HT1080 (cell line): ENCODE measurements around the gene LBH. TPM values are rescaled to one million over a fixed set of nuclear protein-coding genes. Genes with fewer than 3 reads are reported as not detected.

Source experiments
- DNase-seq: peaks from one replicate; pipeline ENCODE4 v3.0.0-alpha.2; 2015; ENCODE audit warnings: low read depth
- total RNA-seq: library from RNA; depleted of rRNA; stranded (reverse); fragments of >200 nt; shearing (Covaris generic); gene quantifications from 2 replicates; pipeline ENCODE4 v1.2.3, GENCODE V29; 2014

LBH gene
- total RNA-seq, 1 experiment from 2014 or later = 10.1 TPM

DNA sequence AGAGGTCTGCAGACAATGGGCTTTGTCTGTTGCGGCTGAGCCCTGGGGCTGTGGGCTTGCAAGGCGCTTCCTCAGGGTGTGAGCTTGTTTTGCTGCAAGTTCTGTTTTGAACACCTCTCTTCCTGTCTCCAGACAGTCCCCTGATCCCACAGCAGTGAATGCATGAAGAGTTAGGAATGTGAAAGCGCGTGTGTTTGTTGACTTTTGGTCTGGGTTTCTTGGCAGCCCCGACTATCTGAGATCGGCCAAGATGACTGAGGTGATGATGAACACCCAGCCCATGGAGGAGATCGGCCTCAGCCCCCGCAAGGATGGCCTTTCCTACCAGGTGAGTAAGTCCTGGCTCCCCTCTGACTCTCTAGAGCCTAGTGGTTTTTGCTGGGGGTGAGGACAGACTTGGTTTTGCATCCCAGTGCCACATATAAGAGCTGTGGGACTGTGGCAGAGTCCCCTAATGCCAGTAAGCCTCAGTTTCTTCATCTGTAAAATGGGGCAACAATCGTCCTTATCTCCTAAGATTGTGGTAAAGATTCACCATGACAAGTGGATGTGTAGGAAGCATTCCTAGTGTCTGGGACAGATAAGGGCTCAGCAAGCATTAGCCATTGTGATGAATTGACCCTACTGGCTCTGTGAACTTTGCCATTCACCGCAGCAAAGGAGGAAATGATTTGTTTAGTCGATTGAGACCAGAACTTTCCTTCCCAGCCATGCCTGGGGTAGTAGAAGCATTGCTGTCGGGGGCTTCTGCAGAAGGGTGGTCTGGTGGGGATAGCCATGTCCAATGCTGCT lies 3.0 kb downstream of the LBH start:
- DNase-seq = peak; percentile 93

- DNase-seq = peak; percentile 54
Observed at GRCh38 chr2:30235008-30235655, 3.8 kb downstream of the LBH start.

- DNase-seq = no peak
Observed at GRCh38 chr2:30235859-30236535, 4.7 kb downstream of the LBH start.

DNA sequence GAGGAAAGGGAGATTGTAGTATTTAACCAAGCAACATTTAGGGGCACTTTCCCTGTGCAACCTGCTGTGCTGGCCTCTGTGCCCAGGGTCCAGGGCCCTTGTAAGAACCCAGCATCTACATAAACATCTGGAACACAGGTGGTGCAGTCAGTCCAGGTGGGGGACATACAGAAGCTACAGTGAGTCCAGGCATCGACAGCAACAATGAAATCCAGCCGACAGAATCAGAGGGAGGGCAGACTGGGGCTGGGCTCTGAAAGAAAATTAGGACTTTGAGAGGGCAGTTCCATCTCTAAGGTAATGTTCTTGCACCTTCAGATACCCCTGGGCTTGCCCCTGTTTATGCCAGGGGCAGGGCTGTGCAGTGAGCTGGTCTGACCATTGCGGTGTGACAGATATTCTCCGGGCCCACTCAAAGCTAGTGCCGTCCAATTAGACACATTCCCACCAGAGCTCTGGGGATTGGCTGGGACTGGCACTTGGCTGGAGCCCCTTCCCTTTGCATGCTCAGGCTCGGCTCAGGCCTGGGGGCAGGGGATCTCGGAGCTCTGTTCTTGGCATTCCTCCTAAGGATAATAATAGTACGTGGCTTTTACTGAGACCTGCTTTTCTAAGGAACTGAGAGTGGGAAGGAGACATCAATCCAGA lies 5.4 kb downstream of the LBH start:
- no peak for DNase-seq

DNA sequence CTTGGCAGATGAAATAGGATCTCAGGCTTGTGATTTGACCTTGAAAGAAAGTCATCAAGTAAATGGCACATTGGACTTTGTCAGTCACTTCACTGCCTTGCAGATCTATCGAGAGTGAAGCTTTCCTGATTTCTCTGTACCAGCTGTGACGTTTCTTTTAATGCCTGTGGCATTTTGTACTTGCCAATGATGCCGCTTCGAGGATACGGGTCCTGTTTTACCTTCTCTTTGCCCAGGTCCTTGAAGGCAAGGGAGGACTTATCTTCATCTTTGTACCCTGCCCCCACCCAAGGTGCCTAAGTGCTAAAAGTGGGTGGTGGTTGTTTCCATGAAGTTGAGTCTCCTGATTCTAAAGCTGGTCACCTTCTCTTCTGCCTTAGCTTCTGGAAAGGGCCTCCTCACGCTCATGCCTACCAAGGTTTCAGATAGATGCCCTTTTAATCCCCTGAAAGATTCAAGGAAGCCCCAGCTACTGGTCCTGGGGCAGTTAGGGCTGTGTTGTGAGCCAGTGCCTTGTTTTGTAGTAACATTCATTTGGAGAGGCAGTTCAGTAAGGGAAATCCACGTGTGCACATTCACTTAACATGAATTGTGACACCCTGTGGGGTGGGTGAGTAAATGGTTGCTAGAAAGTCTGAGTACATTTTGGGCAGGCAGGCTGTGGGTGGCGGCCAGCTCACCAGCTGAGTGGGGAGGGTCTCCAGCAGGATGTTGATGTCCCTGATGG lies 6.1 kb downstream of the LBH start:
- DNase-seq = no peak

GRCh38 chr2:30237966-30238800 lies 6.8 kb downstream of the LBH start:
- DNase-seq = no peak

DNA sequence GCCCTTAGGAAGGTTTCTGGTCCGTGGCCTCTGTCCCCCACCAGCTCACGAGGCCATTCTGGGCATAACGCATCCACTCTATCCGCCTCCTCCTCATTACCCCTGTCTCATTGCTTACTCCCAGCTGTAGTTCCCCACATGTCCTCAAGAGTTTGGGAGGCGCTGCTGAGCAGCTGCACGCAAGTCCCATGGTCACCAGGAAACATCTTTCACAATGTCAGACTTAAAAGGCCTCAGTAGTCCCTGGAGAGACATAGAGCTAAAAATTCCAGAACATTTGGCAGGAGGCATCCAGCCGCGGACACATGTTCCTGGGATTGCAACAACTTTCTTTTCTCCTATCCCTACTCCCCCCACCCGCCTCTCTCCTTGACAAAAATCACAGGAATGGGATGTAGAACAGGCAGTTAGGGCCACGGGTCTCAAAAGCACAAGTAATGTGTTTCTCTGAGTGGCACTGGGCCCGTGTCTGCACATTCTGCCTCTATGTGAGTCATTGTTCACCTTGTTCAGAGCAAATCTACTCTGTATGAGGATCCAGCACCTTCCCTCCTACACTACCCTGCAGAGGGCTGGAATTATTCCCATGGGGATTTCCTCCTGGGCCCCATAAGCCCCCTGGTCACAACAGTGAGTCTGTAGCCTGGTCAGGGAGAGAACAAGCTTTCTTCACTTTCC lies 8.1 kb downstream of the LBH start:
- DNase-seq = peak; percentile 38

GRCh38 chr2:30239986-30240752 lies 8.8 kb downstream of the LBH start:
- no peak for DNase-seq

GRCh38 chr2:30243231-30243630 lies 11.9 kb downstream of the LBH start:
- DNase-seq = no peak

DNA sequence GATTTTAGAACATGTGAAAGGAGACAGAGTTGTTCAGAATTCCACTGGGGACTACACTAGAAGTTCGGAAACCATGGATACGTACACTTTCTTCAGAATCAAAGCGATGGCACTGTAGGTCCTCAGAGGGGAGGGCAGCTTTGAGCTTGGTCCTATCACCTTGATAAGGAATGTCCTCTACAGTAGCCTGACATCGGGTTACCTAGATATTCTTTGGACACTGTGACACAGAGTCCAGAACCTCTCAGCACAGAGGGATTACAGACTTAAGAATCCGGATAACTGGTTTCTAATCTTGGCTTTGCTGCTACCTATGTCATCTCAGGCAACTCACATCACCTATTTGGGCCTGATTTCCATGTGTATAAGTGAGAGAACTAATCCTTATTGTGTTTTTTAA lies 14.0 kb downstream of the LBH start:
- no peak for DNase-seq

GRCh38 chr2:30248791-30249190 lies 17.5 kb downstream of the LBH start:
- DNase-seq = no peak

DNA sequence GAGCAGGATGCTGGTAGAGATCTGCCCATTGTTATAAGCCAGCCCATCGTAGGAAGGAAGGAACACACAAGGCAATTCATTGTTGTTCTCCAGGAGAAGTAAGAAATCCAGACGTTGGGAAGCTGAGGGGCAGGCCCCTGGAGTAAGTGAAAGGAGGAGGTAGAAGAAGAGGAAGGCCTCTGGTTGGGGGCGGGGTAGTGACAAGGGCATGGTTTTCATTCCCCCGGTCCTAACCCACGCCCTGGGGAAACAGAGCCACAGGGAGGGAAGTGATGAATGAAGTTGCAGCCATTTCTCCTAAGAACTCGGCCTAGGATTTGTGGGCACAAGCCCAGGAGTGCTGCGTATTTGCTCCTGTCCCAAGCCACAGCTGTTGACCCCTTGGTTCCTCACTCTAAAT lies 18.0 kb downstream of the LBH start:
- no peak for DNase-seq

GRCh38 chr2:30250421-30250820 lies 19.1 kb downstream of the LBH start:
- no peak for DNase-seq

DNA sequence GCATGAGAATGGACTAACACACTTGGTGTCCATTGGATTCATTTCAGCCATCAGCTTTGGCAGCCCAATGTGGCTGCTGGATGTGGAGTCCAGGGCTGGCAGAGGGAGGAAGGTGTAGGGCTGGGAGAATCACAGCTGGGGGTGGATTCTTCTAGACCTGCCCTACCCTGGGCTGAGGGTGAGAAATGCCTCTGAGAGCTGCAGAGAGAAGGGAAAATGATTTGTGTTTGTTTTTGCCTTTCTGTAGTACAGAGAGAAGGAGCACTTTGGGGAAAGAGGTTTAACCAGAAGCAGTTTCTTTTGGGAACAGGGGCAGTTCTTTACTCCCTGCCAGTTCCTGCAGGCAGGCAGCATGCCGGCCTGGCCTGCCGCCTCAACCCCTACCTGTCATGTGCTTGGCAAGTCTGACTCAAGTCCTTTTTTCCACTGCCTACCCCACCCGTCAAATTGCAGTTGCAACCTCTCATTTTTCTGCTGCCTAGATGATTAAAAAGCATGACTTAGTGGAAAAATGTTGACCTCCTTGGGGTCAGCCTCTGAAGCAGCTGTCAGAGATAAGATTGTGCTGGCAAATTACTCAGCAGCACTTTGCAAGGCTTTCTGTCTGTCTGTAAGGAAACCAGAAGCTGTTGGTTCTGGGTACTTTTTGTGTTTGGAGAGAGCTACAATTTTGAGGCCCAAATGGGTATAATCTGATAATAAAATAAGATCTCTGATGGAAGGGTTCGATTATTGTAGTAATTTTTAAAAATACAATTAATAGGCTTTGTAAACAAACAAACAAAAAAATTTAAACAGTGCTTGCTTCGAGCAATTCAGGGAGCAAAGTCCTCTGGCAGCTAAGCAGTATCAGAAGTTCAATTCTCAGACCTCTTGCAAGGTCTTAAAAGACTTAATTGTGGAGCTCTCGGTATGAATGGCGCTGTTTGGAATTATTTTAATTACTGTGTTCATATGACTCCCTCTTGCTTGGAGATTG lies 21.7 kb downstream of the LBH start:
- DNase-seq = peak; percentile 76

DNA sequence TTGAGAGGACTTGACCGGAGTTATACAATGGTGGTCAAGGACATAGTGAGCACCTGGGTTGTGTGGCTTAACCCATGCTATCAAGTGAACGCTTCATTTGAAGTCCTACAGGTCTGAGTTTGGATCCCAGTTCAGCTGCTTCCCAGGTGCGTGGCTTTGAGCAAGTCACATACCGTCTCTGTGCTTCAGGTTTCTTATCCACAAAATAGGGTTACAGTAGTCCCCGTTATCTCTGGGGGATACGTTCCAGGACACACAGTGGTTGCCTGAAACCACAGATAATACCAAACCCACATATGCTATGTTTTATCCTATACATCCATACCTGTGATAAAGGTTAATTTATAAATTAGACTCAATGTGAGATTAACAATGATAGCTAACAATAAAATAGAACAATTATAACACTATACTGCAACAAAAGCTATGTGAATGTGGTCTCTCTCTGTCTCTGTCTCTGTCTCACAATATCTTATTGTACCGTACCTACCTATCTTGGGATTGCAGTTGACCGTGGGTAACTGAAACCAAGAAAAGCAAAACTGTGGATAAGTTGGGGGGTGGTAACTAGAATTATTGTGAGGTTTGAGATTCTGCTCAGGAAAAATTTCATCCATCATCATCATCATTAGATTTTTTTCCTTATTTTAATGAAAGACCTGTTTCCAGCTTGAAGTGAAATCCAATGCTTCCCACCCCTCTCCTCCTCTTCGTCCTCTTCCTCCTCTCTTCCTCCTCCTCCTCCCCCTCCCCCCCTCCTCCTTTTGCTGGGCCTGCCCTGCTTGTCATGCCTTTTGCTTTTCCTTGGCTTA lies 22.7 kb downstream of the LBH start:
- DNase-seq = no peak

DNA sequence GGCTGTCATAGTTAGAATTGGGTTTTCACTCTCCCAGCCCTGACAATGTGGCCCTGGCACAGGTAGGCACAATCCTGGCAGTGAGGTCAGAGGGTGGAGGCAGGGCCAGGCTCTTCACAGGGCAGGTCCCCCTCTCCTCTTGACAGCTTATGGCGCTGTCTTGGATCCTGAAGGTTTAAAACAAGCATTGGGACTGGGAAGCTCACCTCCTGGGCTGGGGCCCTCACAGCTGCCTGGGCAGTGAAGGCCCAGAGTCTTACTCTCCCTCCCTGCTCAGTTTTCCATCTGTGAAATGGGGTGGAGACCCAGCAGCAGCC lies 23.3 kb downstream of the LBH start:
- DNase-seq = no peak

- no peak for DNase-seq
Observed at GRCh38 chr2:30255026-30255425, 23.7 kb downstream of the LBH start.
